DND-41 (cell line): ENCODE results near the gene CYTH4.
A peak's percentile ranks its signal among the peaks of the same experiment; 100 is the strongest.

Experiments
- ATAC-seq: fragments of 200-7000 bp; cut with Tn5 transposase; 3 replicates; pipeline ENCODE4 v1.9.1; 2021; ENCODE audit warnings: low read depth; ENCODE audit not compliant: insufficient read depth
- DNase-seq: peaks from one replicate; pipeline ENCODE4 v3.0.0-alpha.2; 2020
- H2AFZ ChIP-seq: 2 replicates; pipeline ENCODE4 v1.6.0; 2012; ENCODE audit warnings: low read depth, low read length
- H3K27ac ChIP-seq: 2 replicates; pipeline ENCODE4 v1.5.1; 2012; ENCODE audit warnings: low read length, inconsistent platforms
- H3K27me3 ChIP-seq: fragments of 200-600 bp; sonication (generic); 2 replicates; pipeline ENCODE4 v1.6.0; 2012; ENCODE audit warnings: low read length, mild to moderate bottlenecking, inconsistent platforms; ENCODE audit not compliant: insufficient read depth, poor library complexity
- H3K36me3 ChIP-seq: 2 replicates; pipeline ENCODE4 v1.5.1; 2012; ENCODE audit warnings: low read length, inconsistent platforms; ENCODE audit not compliant: insufficient read depth
- H3K4me1 ChIP-seq: 2 replicates; pipeline ENCODE4 v1.5.1; 2012; ENCODE audit warnings: mild to moderate bottlenecking, low read length; ENCODE audit not compliant: insufficient read depth
- H3K4me2 ChIP-seq: 2 replicates; pipeline ENCODE4 v1.6.0; 2012; ENCODE audit warnings: mild to moderate bottlenecking, moderate library complexity, low read length, inconsistent platforms; ENCODE audit not compliant: insufficient read depth
- H3K4me3 ChIP-seq, 2 experiments: fragments of 200-600 bp in 1 of 2; shearing (Covaris generic) in 1 of 2; 2 replicates each; pipeline ENCODE4 v1.5.1; 2012 to 2016; ENCODE audit warnings: inconsistent platforms in 2 of 2, low read length in 2 of 2, mild to moderate bottlenecking in 2 of 2, low read depth in 1 of 2, moderate library complexity in 1 of 2
- H3K79me2 ChIP-seq: 2 replicates; pipeline ENCODE4 v1.6.0; 2012; ENCODE audit warnings: low read length, inconsistent platforms; ENCODE audit not compliant: insufficient read depth
- H3K9ac ChIP-seq: 2 replicates; pipeline ENCODE4 v1.6.0; 2012; ENCODE audit warnings: low read depth, mild to moderate bottlenecking, inconsistent platforms, low read length, moderate library complexity
- H3K9me3 ChIP-seq: 2 replicates; pipeline ENCODE4 v1.5.1; 2012; ENCODE audit warnings: low read length, moderate library complexity, mild to moderate bottlenecking, inconsistent platforms; ENCODE audit not compliant: insufficient read depth, severe bottlenecking
- H4K20me1 ChIP-seq: 2 replicates; pipeline ENCODE4 v1.6.0; 2012; ENCODE audit warnings: low read length; ENCODE audit not compliant: insufficient read depth
- EZH2 ChIP-seq: IDR thresholded peaks from 3 replicates; pipeline ENCODE4 v1.6.1; 2012; ENCODE audit warnings: borderline replicate concordance, low read depth, mild to moderate bottlenecking, moderate library complexity, low read length, inconsistent platforms; ENCODE audit not compliant: severe bottlenecking
- TF ChIP-seq, protein P1 (sequence below): IDR thresholded peaks from 2 replicates; pipeline ENCODE4 v1.5.1; 2012; ENCODE audit warnings: borderline replicate concordance, low read length, moderate library complexity, mild to moderate bottlenecking; ENCODE audit not compliant: poor library complexity, severe bottlenecking; ENCODE audit errors: extremely low read depth

The CYTH4 gene

DNA sequence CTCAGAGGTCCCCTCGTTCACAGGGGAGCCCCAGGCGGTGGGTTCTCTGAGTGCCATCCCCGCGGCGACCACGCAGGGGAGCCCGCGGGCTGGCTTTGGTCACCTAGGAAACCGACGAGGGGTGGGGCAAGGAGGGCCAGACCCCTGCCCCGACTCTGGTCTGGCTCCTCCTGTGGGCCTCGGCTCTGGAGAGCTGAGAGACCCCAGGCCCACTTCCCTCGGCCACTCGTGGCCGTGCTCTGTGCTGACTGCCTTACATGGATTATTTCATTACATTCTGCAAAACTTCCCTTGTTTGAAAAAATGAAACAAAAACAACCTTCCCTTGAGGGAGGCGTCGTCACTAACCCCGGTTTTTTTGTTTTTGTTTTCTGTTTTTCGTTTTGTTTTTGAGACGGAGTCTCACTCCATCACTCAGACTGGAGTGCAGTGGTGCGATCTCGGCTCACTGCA lies 15.1 kb upstream of the CYTH4 start:
- H3K4me1 ChIP-seq = peaks cover 7% of the 10 kb centered on the region
- H3K27me3 ChIP-seq = peaks cover 16% of the 10 kb centered on the region
- H3K4me3 ChIP-seq = peak overlapping the region in 1 of 2 experiments; percentile 55; a peak in 2 of 4 replicates
- peak overlapping the region; percentile 68 for H3K4me2 ChIP-seq
- no peaks in the 10 kb centered on the region for H4K20me1 ChIP-seq
- TF ChIP-seq, protein P1, sequence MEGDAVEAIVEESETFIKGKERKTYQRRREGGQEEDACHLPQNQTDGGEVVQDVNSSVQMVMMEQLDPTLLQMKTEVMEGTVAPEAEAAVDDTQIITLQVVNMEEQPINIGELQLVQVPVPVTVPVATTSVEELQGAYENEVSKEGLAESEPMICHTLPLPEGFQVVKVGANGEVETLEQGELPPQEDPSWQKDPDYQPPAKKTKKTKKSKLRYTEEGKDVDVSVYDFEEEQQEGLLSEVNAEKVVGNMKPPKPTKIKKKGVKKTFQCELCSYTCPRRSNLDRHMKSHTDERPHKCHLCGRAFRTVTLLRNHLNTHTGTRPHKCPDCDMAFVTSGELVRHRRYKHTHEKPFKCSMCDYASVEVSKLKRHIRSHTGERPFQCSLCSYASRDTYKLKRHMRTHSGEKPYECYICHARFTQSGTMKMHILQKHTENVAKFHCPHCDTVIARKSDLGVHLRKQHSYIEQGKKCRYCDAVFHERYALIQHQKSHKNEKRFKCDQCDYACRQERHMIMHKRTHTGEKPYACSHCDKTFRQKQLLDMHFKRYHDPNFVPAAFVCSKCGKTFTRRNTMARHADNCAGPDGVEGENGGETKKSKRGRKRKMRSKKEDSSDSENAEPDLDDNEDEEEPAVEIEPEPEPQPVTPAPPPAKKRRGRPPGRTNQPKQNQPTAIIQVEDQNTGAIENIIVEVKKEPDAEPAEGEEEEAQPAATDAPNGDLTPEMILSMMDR = peak; percentile 92
- no peak for TF ChIP-seq EZH2
- peak overlapping the region; percentile 43 for H3K9ac ChIP-seq
- H3K79me2 ChIP-seq = no peaks in the 10 kb centered on the region
- H2AFZ ChIP-seq = peak overlapping the region; percentile 63
- H3K27ac ChIP-seq = no peak overlapping the region
- peaks cover 12% of the 10 kb centered on the region for H3K9me3 ChIP-seq
- ATAC-seq = peak; percentile 94
- DNase-seq = peak; percentile 66
- no peaks in the 10 kb centered on the region for H3K36me3 ChIP-seq

DNA sequence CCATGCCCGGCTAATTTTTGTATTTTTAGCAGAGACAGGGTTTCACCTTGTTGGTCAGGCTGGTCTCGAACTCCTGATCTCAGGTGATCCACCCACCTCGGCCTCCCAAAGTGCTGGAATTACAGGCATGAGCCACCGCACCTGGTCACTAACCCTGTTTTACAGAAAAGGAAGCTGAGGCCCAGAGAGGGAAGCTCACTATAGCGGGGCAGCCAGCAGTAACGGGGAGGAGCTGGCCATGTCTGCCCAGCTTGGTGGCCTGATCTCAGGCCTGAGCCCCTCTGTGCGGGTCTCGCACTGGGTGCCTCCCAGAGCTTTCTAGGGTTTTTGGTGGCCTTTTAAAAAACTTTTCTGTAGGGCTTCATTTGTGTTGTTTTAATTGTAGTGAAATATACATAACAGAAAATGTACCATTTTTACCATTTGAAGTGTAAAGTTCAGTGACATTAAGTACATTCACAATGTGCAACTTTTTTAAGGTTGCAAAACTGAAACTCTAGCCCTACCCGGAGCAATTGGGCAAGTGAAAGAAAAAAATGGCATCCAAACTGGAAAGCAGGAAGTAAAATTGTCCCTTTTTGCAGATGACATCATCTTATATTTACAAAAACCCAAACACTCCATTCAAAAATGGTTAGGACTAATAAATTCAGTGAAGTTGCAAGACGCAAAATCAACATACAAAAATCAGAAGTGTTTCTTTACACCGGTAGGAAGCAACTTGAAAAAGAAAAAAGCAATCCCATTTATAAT lies 14.5 kb upstream of the CYTH4 start:
- peaks cover 14% of the 10 kb centered on the region for H3K27me3 ChIP-seq
- H2AFZ ChIP-seq = no peak overlapping the region
- no peaks in the 10 kb centered on the region for H4K20me1 ChIP-seq
- no peaks in the 10 kb centered on the region for H3K36me3 ChIP-seq
- no peak for TF ChIP-seq EZH2
- TF ChIP-seq, protein P1 = no peak
- DNase-seq (no peak), ATAC-seq (no peak)
- H3K4me2 ChIP-seq = no peak overlapping the region; the same call in 1 of the 2 replicates
- H3K27ac ChIP-seq = no peak overlapping the region
- no peak overlapping the region; the same call in 1 of the 2 replicates for H3K9ac ChIP-seq
- peaks cover 7% of the 10 kb centered on the region for H3K4me1 ChIP-seq
- no peak overlapping the region for H3K4me3 ChIP-seq
- no peaks in the 10 kb centered on the region for H3K79me2 ChIP-seq
- H3K9me3 ChIP-seq = peaks cover 12% of the 10 kb centered on the region

DNA sequence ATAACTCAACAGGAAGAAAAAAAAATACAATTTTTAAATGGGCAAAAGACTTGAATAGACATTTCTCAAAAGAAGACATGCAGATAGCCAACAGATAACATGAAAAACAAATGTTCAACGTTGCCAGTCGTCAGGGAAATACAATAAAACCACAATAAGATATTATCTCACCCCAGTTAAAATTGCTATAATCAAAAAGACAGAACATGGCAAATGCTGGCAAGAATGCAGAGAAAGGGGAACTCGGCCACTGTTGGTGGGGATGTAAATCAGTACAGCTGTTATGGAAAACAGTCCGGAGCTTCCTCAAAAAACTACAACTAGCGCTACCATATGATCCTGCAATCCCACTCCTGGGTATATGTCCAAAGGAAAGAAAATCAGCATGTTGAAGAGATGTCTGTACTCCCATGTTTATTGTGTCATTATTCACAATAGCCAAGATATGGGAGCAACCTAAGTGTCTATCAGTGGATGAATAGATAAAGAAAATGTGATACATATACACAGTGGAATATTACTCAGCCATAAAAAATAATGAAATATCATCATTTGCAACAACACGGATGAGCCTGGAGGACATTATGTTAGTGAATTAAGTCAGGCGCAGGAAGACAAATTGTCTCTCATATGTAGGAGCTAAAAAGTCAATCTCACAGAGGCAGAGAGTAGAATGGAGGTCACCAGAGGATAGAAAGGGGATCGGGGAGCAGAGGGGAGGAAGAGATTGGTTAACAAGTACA lies 12.2 kb upstream of the CYTH4 start:
- no peaks in the 10 kb centered on the region for H3K9me3 ChIP-seq
- H3K4me2 ChIP-seq = no peak overlapping the region
- DNase-seq (no peak), ATAC-seq (no peak)
- H3K36me3 ChIP-seq = no peaks in the 10 kb centered on the region
- H3K4me1 ChIP-seq = peaks cover 7% of the 10 kb centered on the region
- H3K4me3 ChIP-seq = no peak overlapping the region
- TF ChIP-seq EZH2 = no peak
- TF ChIP-seq, protein P1 = no peak
- no peak overlapping the region for H3K27ac ChIP-seq
- no peak overlapping the region for H2AFZ ChIP-seq
- H3K9ac ChIP-seq = no peak overlapping the region
- no peaks in the 10 kb centered on the region for H3K79me2 ChIP-seq
- H4K20me1 ChIP-seq = no peaks in the 10 kb centered on the region
- H3K27me3 ChIP-seq = peaks cover 14% of the 10 kb centered on the region
